HepG2 (cell line): ENCODE results near the gene ACAT2. TPM values are rescaled to one million over a fixed set of nuclear protein-coding genes. Genes with fewer than 3 reads are reported as not detected.

Experiments
- ELF4 ChIP-seq: sonication (generic); formaldehyde crosslinking; IDR thresholded peaks from 2 replicates; pipeline ENCODE4 v1.5.0; 2020; ENCODE audit warnings: missing genetic modification reagents, mild to moderate bottlenecking, moderate library complexity, borderline replicate concordance
- HMG20B ChIP-seq: conservative IDR thresholded peaks from 2 replicates; pipeline ENCODE4 v1.6.1; 2016; ENCODE audit warnings: missing genetic modification reagents, missing compliant biosample characterization
- JUND ChIP-seq: sonication (generic); formaldehyde crosslinking; IDR thresholded peaks from 2 replicates; pipeline ENCODE4 v1.8.0; 2022; ENCODE audit warnings: mild to moderate bottlenecking, missing genetic modification reagents
- KLF16 ChIP-seq, 2 experiments: sonication (generic) in 1 of 2; formaldehyde crosslinking in 1 of 2; IDR thresholded peaks; 2 replicates each; pipeline versions ENCODE4 v1.6.1 to v1.8.0; 2016 to 2023; ENCODE audit warnings: missing genetic modification reagents in 2 of 2, missing compliant biosample characterization in 1 of 2
- MLX ChIP-seq: IDR thresholded peaks from 2 replicates; pipeline ENCODE4 v1.6.1; 2016
- RBAK ChIP-seq: sonication (generic); formaldehyde crosslinking; IDR thresholded peaks from 2 replicates; pipeline ENCODE4 v1.5.1; 2020; ENCODE audit warnings: mild to moderate bottlenecking, missing genetic modification reagents
- STAT6 ChIP-seq: sonication (generic); formaldehyde crosslinking; IDR thresholded peaks from 2 replicates; pipeline ENCODE4 v1.4.0; 2020; ENCODE audit warnings: missing genetic modification reagents, mild to moderate bottlenecking, borderline replicate concordance
- ZBTB20 ChIP-seq: sonication (generic); formaldehyde crosslinking; IDR thresholded peaks from 2 replicates; pipeline ENCODE4 v1.8.1; 2023; ENCODE audit warnings: missing genetic modification reagents, low read depth, mild to moderate bottlenecking, borderline replicate concordance
- ZBTB42 ChIP-seq: sonication (generic); formaldehyde crosslinking; IDR thresholded peaks from 2 replicates; pipeline ENCODE4 v1.5.0; 2020; ENCODE audit warnings: mild to moderate bottlenecking, missing genetic modification reagents
- ZFP36L2 ChIP-seq: sonication (generic); formaldehyde crosslinking; IDR thresholded peaks from 2 replicates; pipeline ENCODE4 v1.4.0; 2020; ENCODE audit warnings: missing genetic modification reagents
- ZKSCAN1 ChIP-seq: fragments of 150-350 bp; IDR thresholded peaks from 2 replicates; pipeline ENCODE4 v1.6.1; 2014; ENCODE audit warnings: low read length
- ZNF263 ChIP-seq: sonication (generic); formaldehyde crosslinking; IDR thresholded peaks from 2 replicates; pipeline ENCODE4 v1.4.0; 2020; ENCODE audit warnings: missing genetic modification reagents
- ZNF589 ChIP-seq: sonication (generic); formaldehyde crosslinking; conservative IDR thresholded peaks from 2 replicates; pipeline ENCODE4 v1.8.0; 2022; ENCODE audit warnings: mild to moderate bottlenecking, moderate library complexity, missing genetic modification reagents
- ZNF619 ChIP-seq: sonication (generic); formaldehyde crosslinking; IDR thresholded peaks from 2 replicates; pipeline ENCODE4 v1.4.0; 2020; ENCODE audit warnings: mild to moderate bottlenecking, missing genetic modification reagents
- ZNF646 ChIP-seq: sonication (generic); formaldehyde crosslinking; IDR thresholded peaks from 2 replicates; pipeline ENCODE4 v1.9.0; 2021; ENCODE audit warnings: mild to moderate bottlenecking, missing genetic modification reagents
- ZNF878 ChIP-seq: sonication (generic); formaldehyde crosslinking; IDR thresholded peaks from 2 replicates; pipeline ENCODE4 v1.8.1; 2023; ENCODE audit warnings: mild to moderate bottlenecking, missing genetic modification reagents, moderate library complexity
- ZUFSP ChIP-seq: sonication (generic); formaldehyde crosslinking; IDR thresholded peaks from 2 replicates; pipeline ENCODE4 v1.9.0; 2021; ENCODE audit warnings: missing genetic modification reagents, mild to moderate bottlenecking, borderline replicate concordance
- polyA plus RNA-seq, 8 experiments: library from polyadenylated mRNA; depleted of rRNA in 3 of 8; stranded (reverse) in 7 of 8; unstranded in 1 of 8; fragments of >200 nt; fragmentation: Illumina TruSeq in 4 of 8; extraction: Trizol in 4 of 8; gene quantifications; 2 replicates each; pipeline versions ENCODE4 v1.2.1 to v1.2.3, GENCODE V29; 2011 to 2016; ENCODE audit warnings: low read depth in 4 of 8, missing spikeins in 1 of 8, mixed read lengths in 1 of 8; ENCODE audit not compliant: insufficient read depth in 1 of 8
- total RNA-seq, 5 experiments: library from RNA; depleted of rRNA; stranded (reverse); fragments of >200 nt; fragmentation: Illumina TruSeq; extraction: Trizol; gene quantifications; 2 replicates each; pipeline ENCODE4 v1.2.3, GENCODE V29; 2016; ENCODE audit warnings: low read depth in 1 of 5

The ACAT2 gene
- total and polyA plus RNA-seq, 2 of the 13 experiments (the other 11 are each of a cell fraction or from before 2014, with no cell fraction given) = 121 to 534 TPM

- TF ChIP-seq STAT6 = peak; percentile 66; the same call in 1 of the 2 replicates
- TF ChIP-seq KLF16 (CRISPR knock-in tag; IDR thresholded peaks at IDR 0.05) = peak in 1 of 2 experiments; percentile 91; a peak in 3 of 4 replicates
- TF ChIP-seq ZNF619 (CRISPR knock-in tag) = peak; percentile 55
- peak; percentile 86 for TF ChIP-seq ZBTB20 (CRISPR knock-in tag)
- TF ChIP-seq JUND (CRISPR knock-in tag) = peak; percentile 12; the same call in 1 of the 2 replicates
- TF ChIP-seq ZBTB42 (CRISPR knock-in tag) = peak; percentile 41
- peak; percentile 87; the same call in 1 of the 2 replicates for TF ChIP-seq ZFP36L2 (CRISPR knock-in tag)
- TF ChIP-seq ZNF646 (CRISPR knock-in tag) = no peak
- peak; percentile 67 for TF ChIP-seq ZNF263 (CRISPR knock-in tag)
- no peak for TF ChIP-seq MLX (CRISPR knock-in tag)
- peak; percentile 83 for TF ChIP-seq RBAK (CRISPR knock-in tag)
- 0 out of 2 replicates have a peak, but pooled peaks have one; percentile 34 for TF ChIP-seq HMG20B
- 0 out of 2 replicates have a peak, but pooled peaks have one; percentile 51 for TF ChIP-seq ZNF878
- TF ChIP-seq ELF4 (CRISPR knock-in tag) = peak; percentile 67; the same call in 1 of the 2 replicates
- no peak; the same call in 1 of the 2 replicates for TF ChIP-seq ZNF589
- no peak for TF ChIP-seq ZKSCAN1
- no peak for TF ChIP-seq ZUFSP (CRISPR knock-in tag)
These were observed at the start of gene ACAT2 (continued) for GRCh38 chr6:159761873-159762680.
